GM19395 (cell line): ENCODE results near the gene JCAD.

Experiments used
- ATAC-seq: cut with Tn5 transposase; IDR thresholded peaks from one replicate; pipeline ENCODE4 v1.9.1; 2021; ENCODE audit warnings: mild to moderate bottlenecking, moderate library complexity; ENCODE audit not compliant: unreplicated experiment

The JCAD gene

DNA sequence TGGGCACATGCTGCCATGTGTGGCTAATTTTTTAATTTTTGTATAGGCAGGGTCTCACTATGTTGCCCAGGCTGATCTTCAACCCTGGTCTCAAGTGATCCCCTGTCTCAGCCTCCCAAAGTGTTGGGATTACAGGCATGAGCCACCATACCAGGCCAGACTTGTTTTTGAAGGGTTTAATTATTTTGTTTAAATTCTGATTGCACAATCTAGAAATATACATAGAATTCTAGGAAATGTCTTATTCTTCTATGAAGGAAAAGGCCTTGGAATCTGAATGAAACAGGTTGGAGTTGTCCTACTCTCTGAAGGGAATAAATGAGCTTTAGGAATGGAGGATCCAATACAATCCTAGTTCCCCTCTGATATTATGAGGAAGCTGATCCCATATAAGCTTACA, 15.5 kb upstream of the JCAD start:
- ATAC-seq: no peak

DNA sequence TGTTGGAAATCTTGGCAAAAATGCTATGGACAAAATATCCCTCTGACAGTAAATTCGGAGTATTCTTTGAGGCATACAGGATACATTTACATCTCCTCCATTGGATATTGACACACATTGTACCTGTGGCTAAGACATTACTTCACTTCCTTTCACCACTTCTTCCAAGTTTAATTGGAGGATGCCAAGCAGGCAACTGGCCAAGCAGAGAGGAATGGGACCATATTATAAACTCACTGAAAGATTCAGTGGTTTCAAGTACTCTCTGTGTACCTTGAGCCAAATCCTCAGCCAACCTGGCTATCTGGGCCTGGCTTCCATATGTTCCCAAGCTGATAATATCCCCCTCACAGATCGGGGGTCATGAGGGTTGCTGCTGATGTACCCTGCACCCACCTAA, 14.7 kb upstream of the JCAD start:
- ATAC-seq: no peak

DNA sequence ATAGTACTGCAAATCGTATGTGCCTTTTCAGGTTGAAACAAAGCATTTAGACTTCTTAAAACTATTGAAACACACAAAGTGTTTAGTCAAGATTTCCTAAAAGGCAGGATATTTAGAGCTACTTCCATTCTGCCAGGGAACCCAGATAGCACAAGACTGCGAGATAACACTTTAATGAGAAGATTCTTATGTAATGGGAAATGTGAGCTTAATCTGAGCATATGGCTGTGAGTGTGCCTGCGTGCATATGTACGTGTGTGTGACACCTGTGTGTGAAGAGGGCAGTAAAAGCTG, 14.3 kb upstream of the JCAD start:
- no peak for ATAC-seq

DNA sequence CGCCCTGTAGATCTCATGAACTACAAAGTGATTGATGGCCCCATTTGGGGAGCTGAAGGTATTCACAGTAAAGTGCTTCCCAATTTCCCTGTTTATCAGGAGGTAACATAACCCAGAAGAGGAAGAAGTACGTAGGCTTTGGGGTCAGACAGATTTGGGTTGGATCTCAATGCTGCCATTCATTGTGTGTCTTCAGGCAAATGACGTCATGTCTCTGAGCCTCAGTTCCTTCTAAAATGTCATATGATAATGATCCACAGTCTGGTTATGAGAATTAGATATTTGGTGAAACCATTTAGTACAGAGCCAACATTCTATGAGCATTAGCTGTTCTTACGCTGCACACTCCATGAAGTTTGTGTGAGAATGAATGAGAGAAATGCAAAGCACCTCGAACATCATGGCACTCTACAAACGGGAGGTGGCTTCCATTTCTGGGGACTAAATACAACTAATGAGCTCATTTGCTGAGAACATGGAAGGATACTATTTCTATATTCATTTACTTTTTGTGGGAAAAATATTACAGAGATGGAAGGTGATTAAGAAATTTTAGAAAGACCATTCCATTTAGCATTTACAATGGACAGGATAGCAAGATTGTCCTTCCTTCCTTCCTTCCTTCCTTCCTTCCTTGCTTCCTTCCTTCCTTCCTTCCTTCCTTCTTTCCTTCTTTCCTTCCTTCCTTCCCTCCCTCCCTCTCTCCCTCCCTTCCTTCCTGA, 13.8 kb upstream of the JCAD start:
- no peak for ATAC-seq

DNA sequence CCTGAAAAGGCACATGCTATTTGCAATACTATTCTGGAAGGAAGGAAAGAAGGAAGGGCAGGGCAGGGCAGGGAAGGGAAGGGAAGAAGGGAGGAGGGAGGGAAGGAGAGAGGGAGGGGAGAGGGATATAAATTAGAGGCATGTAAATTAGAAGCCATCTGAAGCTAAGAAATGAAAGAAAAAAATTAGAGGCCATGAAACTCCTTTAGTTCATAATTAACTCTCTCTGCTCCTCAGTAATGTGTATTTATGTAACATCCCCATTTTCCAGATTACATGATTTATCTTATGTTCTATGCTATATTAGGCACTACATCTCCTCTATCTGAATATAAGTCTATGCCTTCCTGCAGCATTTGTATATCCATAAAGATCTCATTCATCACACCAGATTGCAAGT, 12.7 kb upstream of the JCAD start:
- no peak for ATAC-seq

DNA sequence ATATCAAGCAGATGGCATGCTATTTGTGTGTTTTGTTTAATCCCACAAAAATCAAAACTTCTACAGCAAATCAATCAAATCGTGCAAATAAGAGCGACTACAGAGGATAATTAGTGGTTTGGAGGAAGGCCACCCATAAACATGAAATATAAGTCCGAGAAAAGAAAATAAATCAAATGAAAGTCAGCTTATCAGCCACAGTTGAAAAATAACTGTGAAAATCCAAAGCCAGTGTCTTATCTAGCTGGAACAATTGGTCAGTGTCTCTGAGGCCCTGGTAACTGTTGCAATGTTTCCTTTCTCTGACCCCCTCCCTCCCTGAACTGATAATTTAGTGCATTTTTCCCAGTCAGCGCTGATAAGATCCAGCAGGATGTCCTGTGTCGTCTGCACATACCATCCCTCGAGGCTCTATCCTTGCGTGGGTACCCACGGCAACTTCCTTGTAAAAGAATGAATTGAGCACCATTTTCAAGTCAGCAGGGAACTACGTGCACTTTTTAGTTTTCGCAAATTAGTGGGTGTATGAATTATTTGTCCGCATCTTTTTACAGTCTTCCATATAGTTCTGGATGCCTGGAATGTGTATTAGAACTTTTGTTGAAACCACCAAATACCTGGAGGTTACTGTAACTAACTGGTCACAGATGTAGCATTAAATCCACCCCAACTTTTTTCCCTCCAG, 10.8 kb upstream of the JCAD start:
- no peak for ATAC-seq

DNA sequence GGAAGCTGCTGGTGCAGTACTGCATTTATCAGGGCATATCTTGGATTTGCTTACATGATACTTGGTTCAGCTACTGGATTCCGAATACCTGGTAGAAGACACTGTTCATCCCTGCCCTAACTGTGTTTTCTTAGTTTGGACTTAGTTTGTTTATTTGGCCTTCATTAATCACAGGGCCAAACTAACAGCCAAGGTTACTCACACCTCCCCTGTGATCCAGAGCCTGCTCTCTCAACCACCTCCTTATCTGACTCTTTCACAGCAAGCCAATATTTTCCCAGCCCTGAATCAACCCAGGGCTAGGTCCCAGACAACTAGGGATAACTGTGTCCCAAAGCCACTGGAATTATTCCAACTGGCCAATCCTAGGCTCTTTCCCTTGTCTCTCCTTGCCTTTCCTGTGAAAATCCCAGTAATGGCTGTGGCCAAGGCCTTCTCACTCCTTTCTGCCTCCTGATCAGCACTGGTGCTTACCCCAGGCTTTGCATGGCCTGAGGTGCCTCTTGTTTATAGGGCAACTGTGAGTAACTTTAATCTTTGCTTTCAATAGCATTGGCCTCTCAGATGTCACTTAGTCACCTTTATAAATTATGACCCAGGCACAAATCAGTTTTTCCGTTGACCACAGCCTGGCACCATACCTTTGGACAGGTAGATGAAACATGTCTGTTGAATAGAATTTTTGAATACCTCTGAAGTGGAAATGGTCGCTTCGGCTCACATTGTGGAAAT, 9.3 kb upstream of the JCAD start:
- ATAC-seq: no peak

GRCh38 chr10:30063099-30063498, 3.7 kb upstream of the JCAD start:
- no peak for ATAC-seq

- no peak for ATAC-seq
Observed at GRCh38 chr10:30062582-30062981, 3.2 kb upstream of the JCAD start.

DNA sequence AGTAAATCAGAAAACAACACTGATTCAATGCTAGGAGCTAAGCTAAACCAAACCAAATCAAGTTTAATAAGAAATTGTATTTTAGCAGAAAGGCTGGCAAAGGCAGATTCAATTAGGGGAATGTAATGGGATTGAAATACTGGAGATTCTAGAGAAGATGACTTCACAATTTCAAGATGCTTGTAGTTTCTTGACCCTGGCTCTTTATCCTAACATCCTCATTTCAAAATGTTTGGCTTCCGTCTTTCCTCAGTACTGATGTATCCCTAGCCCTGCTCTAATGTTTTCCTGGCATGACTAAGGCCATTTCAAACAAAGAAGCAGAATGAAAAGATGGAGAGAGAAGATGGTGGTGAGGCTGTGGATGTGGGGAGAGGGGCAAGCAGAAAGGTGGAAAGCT, 2.7 kb upstream of the JCAD start:
- ATAC-seq: no peak

GRCh38 chr10:30058570-30059132, 735 bp downstream of the JCAD start:
- no peak for ATAC-seq

GRCh38 chr10:30057894-30058556, 1.4 kb downstream of the JCAD start:
- ATAC-seq: no peak

DNA sequence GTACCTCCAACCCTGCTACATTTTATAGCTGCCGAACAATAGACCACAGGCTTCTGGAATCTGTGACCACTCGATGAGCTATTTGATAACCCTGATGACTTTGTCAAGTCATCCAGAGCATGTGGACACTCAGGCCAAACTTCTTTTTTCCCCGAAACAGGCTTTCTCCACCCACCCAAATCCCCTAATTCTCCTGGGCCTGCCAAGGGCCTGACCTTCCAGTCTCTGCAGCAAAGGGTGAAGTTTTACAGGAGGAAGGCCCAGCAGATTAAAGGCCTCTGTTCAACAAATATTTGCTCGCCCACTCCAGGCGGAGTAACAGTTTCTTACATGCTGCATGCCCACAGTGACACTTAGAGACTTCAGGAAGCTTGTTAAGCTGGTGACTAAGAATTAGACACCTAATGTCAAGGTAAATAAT, 2.0 kb downstream of the JCAD start:
- ATAC-seq: no peak

DNA sequence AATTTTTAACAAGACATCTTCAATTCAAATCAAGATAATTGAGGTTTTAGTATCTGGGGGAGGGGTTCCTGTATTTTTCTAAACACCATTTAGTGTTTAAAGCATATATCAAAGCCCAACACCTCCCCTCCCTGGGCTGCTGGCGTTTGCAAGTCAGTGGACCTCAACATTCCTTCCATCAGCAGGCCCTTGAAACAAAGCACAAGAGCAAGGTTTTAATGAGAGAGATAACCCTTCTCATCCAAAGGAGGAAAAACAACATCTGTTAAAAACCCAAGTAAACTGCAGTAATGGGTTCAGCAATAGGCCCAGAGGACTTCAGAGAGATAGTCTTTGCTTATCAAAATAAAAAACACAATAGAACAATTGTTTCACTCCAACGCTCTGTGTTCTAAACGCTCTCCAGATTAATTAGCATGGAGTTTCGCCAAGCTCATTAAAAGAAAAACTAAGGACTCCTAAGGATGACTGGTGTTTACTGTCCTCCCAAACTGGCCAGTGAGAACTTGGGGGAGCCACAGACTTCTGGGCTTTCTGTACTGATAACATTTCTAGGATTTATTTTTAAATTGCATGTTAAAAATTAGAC, 2.5 kb downstream of the JCAD start:
- no peak for ATAC-seq

DNA sequence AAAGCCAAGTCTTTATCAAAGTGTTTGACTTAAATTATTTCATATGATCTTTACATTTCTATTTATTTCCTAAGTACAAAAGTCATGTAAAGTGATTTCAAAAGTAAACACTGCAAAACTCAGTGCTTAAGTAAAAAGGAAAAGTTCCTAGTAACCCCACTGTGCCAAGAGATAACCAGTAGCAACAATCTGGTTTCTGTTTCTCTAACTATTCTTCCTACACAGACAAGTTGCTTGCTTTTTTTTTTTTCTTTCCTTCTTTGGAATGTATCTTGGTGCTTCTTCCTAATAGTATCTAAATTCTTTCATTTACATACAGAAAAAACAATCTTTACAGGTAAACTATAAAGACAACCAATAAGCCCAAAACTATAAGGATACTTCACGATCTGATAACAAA, 3.1 kb downstream of the JCAD start:
- no peak for ATAC-seq

- ATAC-seq: no peak
Observed at GRCh38 chr10:30055226-30055662, 4.1 kb downstream of the JCAD start.

- no peak for ATAC-seq
Observed at GRCh38 chr10:30052062-30052461, 7.3 kb downstream of the JCAD start.

GRCh38 chr10:30051220-30051619, 8.2 kb downstream of the JCAD start:
- ATAC-seq: no peak

DNA sequence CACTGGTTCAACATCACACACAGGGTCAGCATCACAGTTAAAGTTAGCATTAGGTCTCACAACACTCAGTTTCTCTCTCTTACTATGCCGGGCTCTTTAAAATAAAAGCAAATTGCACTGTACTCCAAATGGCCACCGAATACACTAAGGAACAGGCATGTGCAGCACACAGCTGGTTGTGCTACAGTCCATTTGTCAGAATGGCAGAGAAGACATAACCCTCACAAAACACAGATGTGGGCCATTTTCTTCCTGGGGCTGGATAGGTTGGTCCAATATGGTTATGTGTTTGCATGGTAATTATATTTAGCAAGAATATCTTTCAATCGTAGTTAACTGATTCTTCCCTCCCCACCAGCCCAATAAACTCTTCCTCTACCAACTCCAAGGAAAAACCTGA, 9.0 kb downstream of the JCAD start:
- no peak for ATAC-seq

- ATAC-seq: no peak
Observed at GRCh38 chr10:30048768-30049517, 10.4 kb downstream of the JCAD start.
